T-helper 1 cell treated with Interleukin-12 subunit alpha and Interleukin-12 subunit beta and Interleukin-4 antibody, amounts not matched to agents 30 μg/mL and 1 μg/mL, for 36 hours (primary cell): Measurements from ENCODE around the gene NUP50.

Experiments
- H3K27ac Mint-ChIP-seq: one replicate; pipeline ENCODE4 v1.8.0; 2021; ENCODE audit warnings: mild to moderate bottlenecking, mixed read lengths
- H3K27me3 Mint-ChIP-seq: one replicate; pipeline ENCODE4 v1.8.0; 2021; ENCODE audit warnings: low read depth, mixed read lengths
- H3K36me3 Mint-ChIP-seq: one replicate; pipeline ENCODE4 v1.8.0; 2021; ENCODE audit warnings: low read depth, mixed read lengths
- H3K4me1 Mint-ChIP-seq: one replicate; pipeline ENCODE4 v1.8.0; 2021; ENCODE audit warnings: low read depth, mixed read lengths
- H3K4me3 Mint-ChIP-seq: one replicate; pipeline ENCODE4 v1.8.0; 2021; ENCODE audit warnings: mild to moderate bottlenecking, moderate library complexity, mixed read lengths
- H3K9me3 Mint-ChIP-seq: one replicate; pipeline ENCODE4 v1.8.0; 2021; ENCODE audit warnings: mixed read lengths

Gene NUP50

GRCh38 chr22:45217806-45218205 lies 54.1 kb downstream of the NUP50 start:
- Mint-ChIP-seq H3K36me3 (no peaks in the 10 kb centered on the region), H3K4me1 (peaks cover 4% of the 10 kb centered on the region), H3K4me3 (no peak overlapping the region), H3K9me3 (no peaks in the 10 kb centered on the region), H3K27me3 (no peaks in the 10 kb centered on the region), H3K27ac (no peak overlapping the region)

- peaks cover 4% of the 10 kb centered on the region for H3K4me1 Mint-ChIP-seq
- no peaks in the 10 kb centered on the region for H3K9me3 Mint-ChIP-seq
- no peak overlapping the region for H3K4me3 Mint-ChIP-seq
- H3K27ac Mint-ChIP-seq: no peak overlapping the region
- H3K36me3 Mint-ChIP-seq: no peaks in the 10 kb centered on the region
- H3K27me3 Mint-ChIP-seq: no peaks in the 10 kb centered on the region
These were observed 55.3 kb downstream of the NUP50 start for GRCh38 chr22:45218976-45219375.

- Mint-ChIP-seq H3K4me1 (peaks cover 4% of the 10 kb centered on the region), H3K36me3 (no peaks in the 10 kb centered on the region), H3K9me3 (no peaks in the 10 kb centered on the region), H3K27ac (no peak overlapping the region), H3K27me3 (no peaks in the 10 kb centered on the region), H3K4me3 (no peak overlapping the region)
These were observed 57.5 kb downstream of the NUP50 start for GRCh38 chr22:45221201-45221600.

- Mint-ChIP-seq H3K27ac (no peak overlapping the region), H3K9me3 (no peaks in the 10 kb centered on the region), H3K4me1 (peaks cover 4% of the 10 kb centered on the region), H3K27me3 (no peaks in the 10 kb centered on the region), H3K36me3 (no peaks in the 10 kb centered on the region), H3K4me3 (no peak overlapping the region)
These were observed 59.8 kb downstream of the NUP50 start for GRCh38 chr22:45223304-45224117.

GRCh38 chr22:45224331-45224730 lies 60.6 kb downstream of the NUP50 start:
- Mint-ChIP-seq H3K27ac (no peak overlapping the region), H3K27me3 (no peaks in the 10 kb centered on the region), H3K9me3 (no peaks in the 10 kb centered on the region), H3K36me3 (no peaks in the 10 kb centered on the region), H3K4me3 (no peak overlapping the region), H3K4me1 (peaks cover under 1% of the 10 kb centered on the region)

GRCh38 chr22:45224988-45225731 lies 61.4 kb downstream of the NUP50 start:
- Mint-ChIP-seq H3K27ac (no peak overlapping the region), H3K36me3 (no peaks in the 10 kb centered on the region), H3K9me3 (no peaks in the 10 kb centered on the region), H3K27me3 (no peaks in the 10 kb centered on the region), H3K4me3 (no peak overlapping the region), H3K4me1 (no peaks in the 10 kb centered on the region)

GRCh38 chr22:45225732-45226502 lies 62.2 kb downstream of the NUP50 start:
- Mint-ChIP-seq H3K27ac (no peak overlapping the region), H3K4me1 (no peaks in the 10 kb centered on the region), H3K27me3 (no peaks in the 10 kb centered on the region), H3K9me3 (no peaks in the 10 kb centered on the region), H3K36me3 (no peaks in the 10 kb centered on the region), H3K4me3 (no peak overlapping the region)

GRCh38 chr22:45226503-45227186 lies 62.9 kb downstream of the NUP50 start:
- no peaks in the 10 kb centered on the region for H3K36me3 Mint-ChIP-seq
- H3K27me3 Mint-ChIP-seq: no peaks in the 10 kb centered on the region
- no peaks in the 10 kb centered on the region for H3K4me1 Mint-ChIP-seq
- no peaks in the 10 kb centered on the region for H3K9me3 Mint-ChIP-seq
- no peak overlapping the region for H3K27ac Mint-ChIP-seq
- H3K4me3 Mint-ChIP-seq: no peak overlapping the region

GRCh38 chr22:45227645-45228400 lies 64.1 kb downstream of the NUP50 start:
- no peak overlapping the region for H3K27ac Mint-ChIP-seq
- no peaks in the 10 kb centered on the region for H3K9me3 Mint-ChIP-seq
- H3K4me3 Mint-ChIP-seq: no peak overlapping the region
- H3K4me1 Mint-ChIP-seq: no peaks in the 10 kb centered on the region
- H3K27me3 Mint-ChIP-seq: no peaks in the 10 kb centered on the region
- H3K36me3 Mint-ChIP-seq: no peaks in the 10 kb centered on the region

- Mint-ChIP-seq H3K27ac (no peak overlapping the region), H3K36me3 (no peaks in the 10 kb centered on the region), H3K9me3 (no peaks in the 10 kb centered on the region), H3K27me3 (no peaks in the 10 kb centered on the region), H3K4me3 (no peak overlapping the region), H3K4me1 (no peaks in the 10 kb centered on the region)
These were observed 64.7 kb downstream of the NUP50 start for GRCh38 chr22:45228401-45228754.

GRCh38 chr22:45229181-45229580 lies 65.5 kb downstream of the NUP50 start:
- Mint-ChIP-seq H3K4me1 (no peaks in the 10 kb centered on the region), H3K27ac (no peak overlapping the region), H3K9me3 (no peaks in the 10 kb centered on the region), H3K27me3 (no peaks in the 10 kb centered on the region), H3K36me3 (no peaks in the 10 kb centered on the region), H3K4me3 (no peak overlapping the region)

- Mint-ChIP-seq H3K27me3 (no peaks in the 10 kb centered on the region), H3K4me1 (no peaks in the 10 kb centered on the region), H3K9me3 (no peaks in the 10 kb centered on the region), H3K27ac (no peak overlapping the region), H3K4me3 (no peak overlapping the region), H3K36me3 (no peaks in the 10 kb centered on the region)
These were observed 66.4 kb downstream of the NUP50 start for GRCh38 chr22:45230026-45230721.

GRCh38 chr22:45231293-45231692 lies 67.6 kb downstream of the NUP50 start:
- H3K36me3 Mint-ChIP-seq: no peaks in the 10 kb centered on the region
- H3K9me3 Mint-ChIP-seq: no peaks in the 10 kb centered on the region
- no peak overlapping the region for H3K4me3 Mint-ChIP-seq
- H3K4me1 Mint-ChIP-seq: no peaks in the 10 kb centered on the region
- H3K27ac Mint-ChIP-seq: no peak overlapping the region
- H3K27me3 Mint-ChIP-seq: no peaks in the 10 kb centered on the region
